Retinal pigment epithelial cell (primary cell): ENCODE results near the gene SLC43A2.
A peak's percentile ranks its signal among the peaks of the same experiment; 100 is the strongest.
"Not testable (repeated sequence)": the region's sequence is repeated elsewhere in the genome, so short reads cannot be mapped to it uniquely, and the experiment has no call there.

Experiments
- DNase-seq: peaks from one replicate; pipeline ENCODE4 v3.0.0-alpha.2; 2010; ENCODE audit warnings: low read depth
- H3K4me3 ChIP-seq: 2 replicates; pipeline ENCODE4 v1.5.1; 2011; ENCODE audit warnings: mild to moderate bottlenecking, low read length, control low read depth, moderate library complexity
- CTCF ChIP-seq: conservative IDR thresholded peaks from 2 replicates; pipeline ENCODE4 v1.5.1; 2011; ENCODE audit warnings: low read depth, low read length, control low read depth, inconsistent platforms

Gene SLC43A2

GRCh38 chr17:1627982-1628855, at the start of gene SLC43A2:
SLC43A2 (minus strand) TSS chr17:1628834; CDS start chr17:1627874, 960 bp downstream.
- DNase-seq, result no peak
- no peak for TF ChIP-seq CTCF

GRCh38 chr17:1676401-1676800, 47.8 kb upstream of the SLC43A2 start:
- no peak overlapping the region for H3K4me3 ChIP-seq
- TF ChIP-seq CTCF, result no peak
- no peak for DNase-seq

More at GRCh38 chr17:1627982-1628855, at the start of gene SLC43A2:
- H3K4me3 ChIP-seq, result peak within 1 kb of the TSS; percentile 72

GRCh38 chr17:1673041-1673785, 44.6 kb upstream of the SLC43A2 start:
- DNase-seq, result no peak
- TF ChIP-seq CTCF, result no peak
- H3K4me3 ChIP-seq, result no peak overlapping the region

GRCh38 chr17:1663934-1664333, 35.3 kb upstream of the SLC43A2 start:
- not testable (repeated sequence) for H3K4me3 ChIP-seq, DNase-seq

- no peak for DNase-seq
- no peak overlapping the region for H3K4me3 ChIP-seq
- no peak for TF ChIP-seq CTCF
Measured at GRCh38 chr17:1661045-1661444, 32.4 kb upstream of the SLC43A2 start.

- H3K4me3 ChIP-seq, result no peak overlapping the region
- DNase-seq, result no peak
- no peak for TF ChIP-seq CTCF
Measured at GRCh38 chr17:1658100-1658499, 29.5 kb upstream of the SLC43A2 start.

- no peak for TF ChIP-seq CTCF
- no peak overlapping the region for H3K4me3 ChIP-seq
- no peak for DNase-seq
Measured at GRCh38 chr17:1653735-1654134, 25.1 kb upstream of the SLC43A2 start.

GRCh38 chr17:1652794-1653193, 24.2 kb upstream of the SLC43A2 start:
- not testable (repeated sequence) for DNase-seq, H3K4me3 ChIP-seq
